Brain microvascular endothelial cell (primary cell): ENCODE data around the gene NEUROG1.

ENCODE experiments used
- DNase-seq: peaks from one replicate; pipeline ENCODE4 v3.0.0-alpha.2; 2020
- H3K27ac ChIP-seq: fragments of 250-450 bp; sonication (Bioruptor Pico); 2 replicates; pipeline ENCODE4 v1.5.1; 2020; ENCODE audit warnings: mild to moderate bottlenecking, moderate library complexity
- H3K27me3 ChIP-seq: fragments of 250-450 bp; sonication (Bioruptor Pico); replicated peaks from 2 replicates; pipeline ENCODE4 v1.5.1; 2020; ENCODE audit warnings: mild to moderate bottlenecking
- H3K36me3 ChIP-seq: fragments of 250-450 bp; sonication (Bioruptor Pico); replicated peaks from 2 replicates; pipeline ENCODE4 v1.5.1; 2020; ENCODE audit warnings: mild to moderate bottlenecking
- H3K4me3 ChIP-seq: 2 replicates; pipeline ENCODE4 v1.5.1; 2011; ENCODE audit warnings: low read depth, mild to moderate bottlenecking, control low read depth, low read length, moderate library complexity
- CTCF ChIP-seq: IDR thresholded peaks from 2 replicates; pipeline ENCODE4 v1.5.1; 2011; ENCODE audit warnings: low read depth, mild to moderate bottlenecking, moderate library complexity, low read length, control low read depth, inconsistent platforms; ENCODE audit errors: missing control alignments
- in situ Hi-C: cut with HindIII; loops from 2 replicates; pipeline ENCODE4 v1.10.0; 2017; ENCODE audit warnings: low sequenced_read_pairs, low pct_ligation_motif_present

The NEUROG1 gene

DNA sequence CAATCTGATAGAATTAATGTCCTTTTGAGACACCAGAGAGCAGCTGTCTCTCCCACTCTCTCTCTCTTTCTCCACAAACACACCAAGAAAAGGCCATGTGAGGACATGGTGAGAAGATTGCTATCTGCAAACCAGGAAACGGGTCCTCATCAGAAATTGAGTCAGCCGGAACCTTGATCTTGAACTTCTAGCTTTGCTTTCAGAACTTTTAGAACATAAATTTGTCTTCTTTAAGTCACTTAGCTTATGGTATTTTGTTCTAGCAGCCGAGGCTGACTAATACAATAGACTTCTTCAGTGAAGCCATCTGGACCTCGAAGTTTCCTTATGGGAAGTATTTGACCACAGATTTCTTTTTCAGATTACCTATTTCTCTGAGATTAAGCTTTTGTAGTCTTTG is 18.1 kb downstream of the NEUROG1 start:
- no peak for DNase-seq
- no peaks in the 10 kb centered on the region for H3K27me3 ChIP-seq
- no peak for TF ChIP-seq CTCF
- no peak overlapping the region for H3K4me3 ChIP-seq
- H3K27ac ChIP-seq: no peak overlapping the region
- in situ Hi-C loops: no loop called here
- H3K36me3 ChIP-seq: no peaks in the 10 kb centered on the region

DNA sequence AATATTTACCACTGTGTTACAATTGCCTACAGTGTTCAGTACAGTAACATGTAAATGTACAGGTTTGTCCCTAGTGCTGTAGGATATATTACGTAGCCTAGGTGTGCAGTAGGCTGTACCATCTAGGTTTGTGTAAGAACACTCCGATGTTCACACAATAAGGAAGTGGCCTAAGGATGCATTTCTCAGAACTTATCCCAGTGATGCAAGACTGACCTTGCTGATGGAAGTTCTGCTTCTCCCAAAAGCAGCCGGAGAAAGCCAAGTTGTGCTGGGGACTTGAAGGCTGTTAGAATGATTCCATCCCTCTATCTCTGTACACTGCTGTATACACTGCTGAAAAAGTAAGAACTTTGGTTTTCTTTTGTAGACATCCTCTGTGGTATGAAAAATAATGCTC is 21.6 kb downstream of the NEUROG1 start:
- in situ Hi-C loops: no loop called here
- TF ChIP-seq CTCF: no peak
- Histone ChIP-seq H3K27me3 (peaks cover 6% of the 10 kb centered on the region), H3K27ac (no peak overlapping the region), H3K4me3 (no peak overlapping the region), H3K36me3 (no peaks in the 10 kb centered on the region)
- no peak for DNase-seq

DNA sequence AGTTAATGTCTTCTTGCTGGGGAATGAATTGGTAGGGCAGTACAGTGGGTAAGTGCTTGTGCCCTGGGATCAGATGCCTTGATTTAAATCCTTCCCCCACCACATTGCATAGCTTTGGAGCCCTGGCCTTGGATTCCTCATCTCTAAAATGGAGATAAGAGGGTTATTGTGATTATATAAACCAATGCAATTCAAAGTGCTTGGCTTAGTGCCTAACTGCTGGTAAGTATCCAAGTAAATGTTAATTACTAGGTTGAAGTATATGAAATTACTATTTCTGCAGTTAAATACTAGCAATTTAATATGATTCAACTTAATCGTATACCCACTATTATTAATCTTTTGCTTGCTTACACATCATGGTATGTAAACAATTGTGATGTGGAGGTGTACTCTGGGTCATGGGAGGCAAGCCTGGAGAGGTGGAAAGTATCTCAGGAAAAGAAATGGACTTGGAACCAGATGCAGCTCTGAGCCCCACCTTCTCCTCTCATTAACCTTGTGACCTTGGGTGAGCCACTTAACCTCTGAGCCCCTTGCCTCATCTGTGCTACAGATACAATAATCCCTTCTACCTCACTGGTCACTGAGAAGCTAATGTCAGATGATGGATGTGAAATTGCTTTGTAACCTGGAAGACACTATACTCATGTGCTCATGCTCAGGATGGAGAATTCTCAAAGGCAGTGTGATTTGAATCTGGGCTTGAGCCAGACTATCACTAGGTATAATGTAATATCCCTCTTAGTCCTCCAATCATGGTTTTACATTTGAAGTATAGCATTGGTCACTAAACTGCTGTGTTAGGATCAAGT is 23.8 kb downstream of the NEUROG1 start:
- no peak overlapping the region for H3K27ac ChIP-seq
- no peaks in the 10 kb centered on the region for H3K36me3 ChIP-seq
- no peak for DNase-seq
- no peak for TF ChIP-seq CTCF
- peaks cover 20% of the 10 kb centered on the region for H3K27me3 ChIP-seq
- in situ Hi-C loops: no loop called here
- H3K4me3 ChIP-seq: no peak overlapping the region

DNA sequence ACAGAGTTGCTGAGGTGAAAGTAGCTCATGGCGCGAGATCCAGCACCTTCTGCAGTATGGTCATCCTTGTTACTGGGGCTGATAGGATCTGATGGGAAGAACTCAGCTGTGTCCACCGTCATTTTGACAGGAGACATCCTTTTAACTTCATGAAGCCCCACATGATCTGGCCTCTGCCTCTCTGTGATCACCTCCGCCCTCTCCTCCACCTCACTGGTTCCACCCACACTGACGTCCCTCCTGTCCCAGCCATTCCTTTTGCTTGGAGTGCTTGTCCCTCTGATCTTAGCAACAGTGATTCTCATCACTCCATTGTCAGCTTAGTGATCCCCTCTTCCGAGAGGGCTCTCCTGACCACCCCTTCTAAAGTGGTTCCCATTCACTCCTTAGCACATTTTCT is 25.8 kb downstream of the NEUROG1 start:
- H3K27ac ChIP-seq: no peak overlapping the region
- no peaks in the 10 kb centered on the region for H3K36me3 ChIP-seq
- H3K27me3 ChIP-seq: peaks cover 21% of the 10 kb centered on the region
- in situ Hi-C loops: no loop called here
- H3K4me3 ChIP-seq: no peak overlapping the region
- TF ChIP-seq CTCF: no peak
- no peak for DNase-seq

DNA sequence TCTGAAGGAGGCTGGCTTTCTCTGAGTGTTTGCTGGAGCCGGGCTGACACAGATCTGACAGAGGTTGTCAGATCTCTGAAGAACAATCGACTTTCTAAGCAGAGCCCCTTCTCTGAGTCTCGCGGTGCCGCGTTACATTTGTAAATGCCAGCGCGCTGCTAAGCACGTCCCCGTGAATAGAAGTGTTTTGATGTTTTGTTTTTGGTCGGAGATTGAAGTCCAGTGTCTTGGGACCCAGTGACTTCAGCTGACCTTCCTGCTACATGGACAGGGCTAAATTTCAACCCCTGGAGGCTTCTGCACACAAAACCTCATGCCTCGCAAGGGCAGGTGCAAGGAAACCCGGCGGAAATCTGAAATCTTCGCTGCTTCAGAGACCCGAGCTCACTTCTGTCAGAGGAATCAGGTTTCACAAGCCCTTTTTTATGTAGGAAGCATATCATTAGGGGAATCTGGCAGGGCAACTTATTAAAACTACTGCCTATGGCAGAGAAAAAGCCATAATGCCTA is 27.2 kb downstream of the NEUROG1 start:
- DNase-seq: no peak
- Histone ChIP-seq H3K4me3 (no peak overlapping the region), H3K36me3 (no peaks in the 10 kb centered on the region), H3K27ac (no peak overlapping the region), H3K27me3 (peaks cover 21% of the 10 kb centered on the region)
- no peak for TF ChIP-seq CTCF
- in situ Hi-C loops: no loop called here
